Measurements from ENCODE around the gene MAP3K10.

DNA sequence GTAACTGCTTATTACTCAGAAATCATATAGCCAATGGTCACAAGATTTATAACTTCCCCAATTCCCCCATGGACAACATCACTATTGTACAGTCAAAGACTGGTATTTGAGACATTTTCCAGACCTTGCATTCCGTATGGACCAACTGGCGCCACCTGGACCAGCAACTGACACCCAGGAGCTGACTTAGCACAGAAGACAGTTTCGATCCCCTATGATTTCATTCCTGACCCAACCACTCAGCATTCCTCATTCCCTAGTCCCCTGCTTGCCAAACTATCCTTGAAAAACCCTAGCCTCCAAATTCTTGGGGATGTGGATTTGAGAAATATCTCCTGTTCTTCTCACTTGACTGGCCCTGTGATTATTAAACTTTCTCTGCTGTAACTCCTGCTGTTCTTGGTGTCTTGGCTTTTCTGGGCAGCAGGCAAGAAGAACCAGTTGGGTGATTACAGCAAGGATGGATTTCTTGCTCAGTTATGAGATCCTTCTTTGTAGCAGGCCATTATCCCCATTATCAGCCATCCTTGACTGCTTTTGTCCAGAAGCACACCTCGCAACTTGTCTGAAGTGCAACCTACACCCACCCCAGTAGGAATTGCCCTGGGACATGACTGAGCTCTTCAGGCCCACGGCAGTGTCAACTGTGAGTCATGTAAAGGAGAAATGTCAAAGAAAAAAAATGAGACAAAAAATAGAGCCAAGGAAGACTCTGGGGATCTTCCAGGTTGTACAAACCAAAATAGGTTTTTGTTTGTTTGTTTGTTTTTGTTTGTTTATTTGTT lies 13.7 kb upstream of the MAP3K10 start:
- no peak for TF ChIP-seq EZH2 (IDR thresholded peaks at IDR 0.05; ENCODE audit: borderline replicate concordance, insufficient read depth, low read length, poor library complexity, severe bottlenecking)
- no peak for TF ChIP-seq POLR2AphosphoS5 (IDR thresholded peaks at IDR 0.05)
- TF ChIP-seq EP300 (conservative IDR thresholded peaks at IDR 0.05; ENCODE audit: poor library complexity, severe bottlenecking) = no peak

Measured in neural cell (in vitro differentiated cells).